Sigmoid colon (tissue), 4 donors: ENCODE measurements around the gene KCTD1.

ENCODE experiments used
- EP300 ChIP-seq, 4 donors: sonication (generic); formaldehyde crosslinking; IDR thresholded peaks; one replicate each; pipeline ENCODE4 v1.6.1; 2017; ENCODE audit warnings: antibody characterized with exemption in 4 of 4
- TF ChIP-seq, protein P1 (sequence below), 4 experiments: fragments of 450-650 bp in 3 of 4; fragments of 200-600 bp in 1 of 4; IDR thresholded peaks; one replicate each; pipeline ENCODE4 v1.5.1; 2016 to 2019; ENCODE audit warnings: antibody characterized with exemption in 4 of 4, mild to moderate bottlenecking in 3 of 4, moderate library complexity in 2 of 4

DNA sequence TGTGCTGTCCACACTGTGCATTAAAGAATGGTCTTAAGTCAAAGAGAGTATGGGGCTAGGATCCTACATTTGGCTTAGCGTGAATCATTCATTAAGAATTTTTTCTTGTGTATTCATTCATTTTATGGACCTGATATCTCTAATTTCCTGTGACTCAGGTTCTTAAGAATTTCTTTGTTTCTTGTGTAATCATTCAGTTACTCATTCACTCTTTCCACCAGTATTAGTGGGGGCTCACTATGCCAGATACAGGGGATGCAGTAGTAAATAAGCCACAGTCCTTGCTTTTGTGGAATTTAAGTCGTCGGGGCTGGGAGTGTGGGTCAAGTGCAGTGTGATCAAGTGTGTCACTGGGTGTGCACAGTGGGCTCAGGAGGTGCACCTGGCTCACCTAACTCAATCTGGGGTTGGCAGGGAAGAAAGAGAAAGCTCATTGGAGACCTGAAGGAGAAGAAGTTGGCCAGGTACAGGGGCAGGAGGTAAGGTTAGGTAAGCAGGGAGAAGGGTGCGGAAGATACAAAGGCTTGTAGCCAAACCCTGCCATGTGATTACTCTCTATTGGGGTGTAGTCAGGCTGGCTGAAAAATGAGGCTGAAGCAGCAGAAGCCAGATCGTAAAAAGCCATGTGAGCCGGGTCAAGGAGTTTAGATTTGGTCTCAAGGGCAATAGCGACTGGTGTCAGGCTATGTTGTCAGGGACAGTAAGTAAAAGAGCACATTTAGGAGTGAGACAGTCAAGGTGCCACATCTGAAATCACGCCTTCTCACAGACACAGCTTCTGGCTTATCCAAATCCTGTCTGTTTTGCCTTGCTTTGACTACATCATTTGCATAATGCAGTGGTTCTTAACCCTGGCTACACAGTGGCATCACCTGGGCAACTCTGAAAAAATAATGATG lies 67.2 kb downstream of the KCTD1 start:
- TF ChIP-seq, protein P1, sequence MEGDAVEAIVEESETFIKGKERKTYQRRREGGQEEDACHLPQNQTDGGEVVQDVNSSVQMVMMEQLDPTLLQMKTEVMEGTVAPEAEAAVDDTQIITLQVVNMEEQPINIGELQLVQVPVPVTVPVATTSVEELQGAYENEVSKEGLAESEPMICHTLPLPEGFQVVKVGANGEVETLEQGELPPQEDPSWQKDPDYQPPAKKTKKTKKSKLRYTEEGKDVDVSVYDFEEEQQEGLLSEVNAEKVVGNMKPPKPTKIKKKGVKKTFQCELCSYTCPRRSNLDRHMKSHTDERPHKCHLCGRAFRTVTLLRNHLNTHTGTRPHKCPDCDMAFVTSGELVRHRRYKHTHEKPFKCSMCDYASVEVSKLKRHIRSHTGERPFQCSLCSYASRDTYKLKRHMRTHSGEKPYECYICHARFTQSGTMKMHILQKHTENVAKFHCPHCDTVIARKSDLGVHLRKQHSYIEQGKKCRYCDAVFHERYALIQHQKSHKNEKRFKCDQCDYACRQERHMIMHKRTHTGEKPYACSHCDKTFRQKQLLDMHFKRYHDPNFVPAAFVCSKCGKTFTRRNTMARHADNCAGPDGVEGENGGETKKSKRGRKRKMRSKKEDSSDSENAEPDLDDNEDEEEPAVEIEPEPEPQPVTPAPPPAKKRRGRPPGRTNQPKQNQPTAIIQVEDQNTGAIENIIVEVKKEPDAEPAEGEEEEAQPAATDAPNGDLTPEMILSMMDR (IDR thresholded peaks at IDR 0.05), result no peak
- no peak for TF ChIP-seq EP300 (IDR thresholded peaks at IDR 0.05)
